Nephron progenitor cell (in vitro differentiated cells): Measurements from ENCODE around the gene GTF2F2.
A peak's percentile ranks its signal among the peaks of the same experiment; 100 is the strongest.

Experiments
- DNase-seq: peaks from one replicate; pipeline ENCODE4 v3.0.0; 2021
- H3K27ac Mint-ChIP-seq: 2 replicates; pipeline ENCODE4 v1.8.0; 2021; ENCODE audit warnings: mild to moderate bottlenecking, moderate library complexity, mixed read lengths
- H3K27me3 Mint-ChIP-seq: 2 replicates; pipeline ENCODE4 v1.8.0; 2021; ENCODE audit warnings: mild to moderate bottlenecking, low read depth, mixed read lengths; ENCODE audit not compliant: poor library complexity
- H3K36me3 Mint-ChIP-seq: 2 replicates; pipeline ENCODE4 v1.8.0; 2021; ENCODE audit warnings: low read depth, mixed read lengths
- H3K4me1 Mint-ChIP-seq: 2 replicates; pipeline ENCODE4 v1.8.0; 2021; ENCODE audit warnings: mixed read lengths
- H3K4me3 Mint-ChIP-seq: 2 replicates; pipeline ENCODE4 v1.8.0; 2021; ENCODE audit warnings: mild to moderate bottlenecking, moderate library complexity, mixed read lengths
- H3K9me3 Mint-ChIP-seq: 2 replicates; pipeline ENCODE4 v1.8.0; 2021; ENCODE audit warnings: mild to moderate bottlenecking, moderate library complexity, mixed read lengths
- TF ChIP-seq, protein P1 (sequence below): fragments of 200-600 bp; sonication (generic); IDR thresholded peaks from 2 replicates; pipeline ENCODE4 v1.5.0; 2021; ENCODE audit warnings: antibody characterized with exemption

The GTF2F2 gene

DNA sequence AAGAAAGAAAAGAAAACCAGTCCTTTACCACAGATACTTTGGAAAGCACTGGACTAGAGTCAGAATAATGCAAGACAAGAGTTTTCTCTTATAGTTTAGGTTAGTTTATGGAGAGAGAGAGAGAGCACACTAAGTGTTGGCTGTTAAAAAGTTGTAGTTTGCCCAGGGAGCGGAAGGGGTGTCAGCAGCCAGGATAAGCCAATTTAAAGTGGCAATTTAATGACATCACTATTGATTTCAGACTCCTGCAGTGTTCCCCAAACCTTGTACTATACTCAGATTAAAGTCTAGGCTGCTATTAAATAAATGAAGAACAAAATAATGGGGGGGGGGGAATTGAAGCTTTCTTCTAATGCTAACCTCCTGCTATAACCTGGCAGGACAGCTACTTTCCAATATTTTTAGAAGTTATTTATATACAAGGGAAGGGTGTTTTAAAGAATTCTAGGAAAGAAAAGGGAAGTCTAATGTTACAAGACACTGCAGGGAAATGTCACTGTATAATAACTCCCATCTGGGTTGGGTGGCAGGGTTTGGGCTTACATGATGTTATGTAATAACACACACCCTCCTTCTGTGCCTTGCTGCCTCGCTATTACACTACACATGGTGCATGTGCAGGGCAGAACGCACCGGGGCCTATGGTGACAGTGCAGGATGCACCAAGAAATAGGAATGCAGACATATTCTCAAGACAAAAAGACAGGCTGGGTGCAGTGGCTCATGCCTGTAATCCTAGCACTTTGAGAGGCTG is 200.7 kb downstream of the GTF2F2 start:
- H3K4me3 Mint-ChIP-seq, result no peak overlapping the region
- peaks cover 3% of the 10 kb centered on the region for H3K27me3 Mint-ChIP-seq
- no peaks in the 10 kb centered on the region for H3K36me3 Mint-ChIP-seq
- DNase-seq, result no peak
- H3K27ac Mint-ChIP-seq, result no peak overlapping the region
- H3K4me1 Mint-ChIP-seq, result peaks cover 22% of the 10 kb centered on the region
- no peaks in the 10 kb centered on the region for H3K9me3 Mint-ChIP-seq
- TF ChIP-seq, protein P1, sequence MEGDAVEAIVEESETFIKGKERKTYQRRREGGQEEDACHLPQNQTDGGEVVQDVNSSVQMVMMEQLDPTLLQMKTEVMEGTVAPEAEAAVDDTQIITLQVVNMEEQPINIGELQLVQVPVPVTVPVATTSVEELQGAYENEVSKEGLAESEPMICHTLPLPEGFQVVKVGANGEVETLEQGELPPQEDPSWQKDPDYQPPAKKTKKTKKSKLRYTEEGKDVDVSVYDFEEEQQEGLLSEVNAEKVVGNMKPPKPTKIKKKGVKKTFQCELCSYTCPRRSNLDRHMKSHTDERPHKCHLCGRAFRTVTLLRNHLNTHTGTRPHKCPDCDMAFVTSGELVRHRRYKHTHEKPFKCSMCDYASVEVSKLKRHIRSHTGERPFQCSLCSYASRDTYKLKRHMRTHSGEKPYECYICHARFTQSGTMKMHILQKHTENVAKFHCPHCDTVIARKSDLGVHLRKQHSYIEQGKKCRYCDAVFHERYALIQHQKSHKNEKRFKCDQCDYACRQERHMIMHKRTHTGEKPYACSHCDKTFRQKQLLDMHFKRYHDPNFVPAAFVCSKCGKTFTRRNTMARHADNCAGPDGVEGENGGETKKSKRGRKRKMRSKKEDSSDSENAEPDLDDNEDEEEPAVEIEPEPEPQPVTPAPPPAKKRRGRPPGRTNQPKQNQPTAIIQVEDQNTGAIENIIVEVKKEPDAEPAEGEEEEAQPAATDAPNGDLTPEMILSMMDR, result no peak

DNA sequence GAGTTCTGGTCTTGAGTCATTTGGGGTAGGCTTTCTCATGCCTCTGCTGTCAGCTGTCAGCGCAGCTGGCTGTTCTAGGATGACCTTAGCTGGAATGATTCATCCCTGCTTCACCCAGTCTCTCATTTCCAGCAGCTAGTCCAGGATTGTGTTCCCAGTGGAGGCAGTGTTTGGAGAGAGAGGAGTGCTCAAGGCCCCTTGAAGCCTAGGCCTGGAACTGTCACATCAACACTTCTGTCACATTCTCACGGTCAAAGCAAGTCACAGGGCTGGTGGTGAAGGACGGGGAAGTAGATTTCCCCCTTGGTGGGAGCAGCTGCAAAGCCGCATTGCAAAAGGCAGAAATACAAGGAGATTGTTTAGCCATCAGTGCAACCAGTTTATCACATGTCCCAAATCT is 205.5 kb downstream of the GTF2F2 start:
- no peaks in the 10 kb centered on the region for H3K36me3 Mint-ChIP-seq
- peaks cover 3% of the 10 kb centered on the region for H3K27me3 Mint-ChIP-seq
- DNase-seq, result no peak
- TF ChIP-seq, protein P1, result no peak
- H3K27ac Mint-ChIP-seq, result peak overlapping the region; percentile 97
- H3K4me1 Mint-ChIP-seq, result peaks cover 30% of the 10 kb centered on the region
- no peak overlapping the region for H3K4me3 Mint-ChIP-seq
- H3K9me3 Mint-ChIP-seq, result no peaks in the 10 kb centered on the region

DNA sequence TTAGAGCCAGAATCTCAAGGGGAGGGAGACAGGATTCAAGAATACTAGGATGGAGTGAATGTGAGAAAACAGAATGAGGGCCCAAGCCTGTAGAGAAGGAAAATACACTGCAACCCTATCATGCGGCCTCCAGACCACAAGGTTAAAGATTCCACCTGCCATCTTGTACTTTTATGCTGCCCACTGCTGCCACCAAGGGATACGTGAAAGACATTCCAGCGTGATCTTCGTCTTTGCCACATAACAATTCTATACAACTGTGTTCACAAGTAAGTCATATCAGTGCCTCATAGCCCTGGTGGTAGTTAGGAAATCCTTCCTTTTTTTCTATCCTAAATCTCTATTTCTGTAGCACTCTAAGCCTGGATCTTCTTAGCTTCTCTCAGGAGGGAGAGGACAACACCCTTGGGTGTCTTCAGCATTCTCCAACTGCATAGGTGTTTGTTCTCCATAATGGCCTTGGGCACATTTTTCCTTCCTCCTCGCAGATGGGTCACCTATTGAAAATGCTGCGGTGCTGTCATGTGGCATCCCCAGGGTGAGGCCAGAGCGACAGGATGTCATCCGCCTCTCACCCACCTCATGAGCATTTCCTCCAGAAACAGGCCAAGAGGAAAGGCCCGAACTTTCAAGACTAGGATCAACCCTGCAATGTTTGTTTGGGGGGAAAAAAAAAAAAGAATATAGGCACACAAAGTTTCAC is 207.1 kb downstream of the GTF2F2 start:
- Mint-ChIP-seq H3K4me1 (peaks cover 30% of the 10 kb centered on the region), H3K9me3 (no peaks in the 10 kb centered on the region), H3K27me3 (peaks cover under 1% of the 10 kb centered on the region), H3K27ac (peak overlapping the region; percentile 68), H3K36me3 (no peaks in the 10 kb centered on the region), H3K4me3 (no peak overlapping the region)
- no peak for DNase-seq
- TF ChIP-seq, protein P1, result no peak

DNA sequence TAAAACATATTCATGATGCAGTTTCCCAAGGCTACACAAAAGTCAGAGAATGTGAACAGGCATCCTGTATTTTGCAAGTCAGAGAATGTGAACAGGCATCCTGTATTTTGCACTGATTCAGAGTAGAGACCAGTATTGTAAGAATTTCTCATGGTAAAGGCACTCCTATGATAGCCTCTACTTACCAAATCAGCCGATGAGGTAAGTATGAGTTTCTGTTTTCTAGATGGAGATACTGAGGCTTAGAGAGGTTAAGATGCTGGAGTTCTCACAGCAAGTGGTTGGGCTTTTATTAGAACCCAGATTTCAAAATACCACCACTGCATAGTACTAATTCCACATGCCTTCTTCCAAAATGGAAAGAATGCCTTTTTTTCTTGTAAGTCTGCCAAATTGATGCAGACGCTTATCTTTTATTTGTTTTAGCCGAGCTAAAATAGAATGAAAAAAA is 208.4 kb downstream of the GTF2F2 start:
- peaks cover 30% of the 10 kb centered on the region for H3K4me1 Mint-ChIP-seq

DNA sequence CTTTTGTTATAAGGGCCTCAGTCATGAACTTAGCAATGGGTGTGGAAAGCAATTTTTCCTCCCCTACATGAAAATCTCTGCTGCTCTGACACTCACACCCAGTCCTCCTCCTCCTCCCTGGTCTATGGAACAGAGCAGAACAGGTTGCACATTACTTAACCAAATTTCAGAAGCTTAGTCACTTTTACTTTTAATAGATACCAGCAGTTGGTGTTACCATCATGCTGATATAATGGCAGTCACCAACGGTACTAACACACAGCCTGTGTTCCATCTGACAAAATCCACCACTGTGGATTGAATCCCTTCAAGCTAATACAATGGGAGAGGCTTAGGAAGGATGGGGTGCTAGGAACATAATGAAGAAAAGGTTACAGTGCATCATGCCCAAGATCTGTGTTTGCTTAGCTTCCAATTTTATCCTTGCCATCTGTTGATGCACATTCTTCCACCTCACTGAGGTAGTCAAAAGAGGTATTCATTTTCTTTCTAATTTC is 210.9 kb downstream of the GTF2F2 start:
- Mint-ChIP-seq H3K4me3 (no peak overlapping the region), H3K4me1 (peaks cover 29% of the 10 kb centered on the region), H3K36me3 (peaks cover 17% of the 10 kb centered on the region), H3K27me3 (no peaks in the 10 kb centered on the region), H3K27ac (peak overlapping the region; percentile 87), H3K9me3 (no peaks in the 10 kb centered on the region)
- TF ChIP-seq, protein P1, result no peak
- no peak for DNase-seq

More for the DNA sequence above, 208.4 kb downstream of the GTF2F2 start:
- Mint-ChIP-seq H3K9me3 (no peaks in the 10 kb centered on the region), H3K27me3 (no peaks in the 10 kb centered on the region), H3K4me3 (no peak overlapping the region), H3K36me3 (no peaks in the 10 kb centered on the region), H3K27ac (no peak overlapping the region)
- DNase-seq, result no peak
- TF ChIP-seq, protein P1, result no peak
